HepG2 (cell line): ENCODE data around the gene CCND2.

Source experiments
- CEBPB ChIP-seq: IDR thresholded peaks from 2 replicates; pipeline ENCODE4 v1.6.1; 2011; ENCODE audit warnings: low read depth, low read length, improper control_type of control experiment, borderline replicate concordance
- CREB1 ChIP-seq, 2 experiments: fragments of 450-650 bp in 1 of 2; IDR thresholded peaks; 2 replicates each; pipeline ENCODE4 v1.6.1; 2016 to 2017; ENCODE audit warnings: control low read depth in 1 of 2, mild to moderate bottlenecking in 1 of 2, missing compliant biosample characterization in 1 of 2, missing genetic modification characterization in 1 of 2
- EED ChIP-seq: sonication (generic); formaldehyde crosslinking; IDR thresholded peaks from 2 replicates; pipeline ENCODE4 v1.5.0; 2020; ENCODE audit warnings: mild to moderate bottlenecking, missing genetic modification reagents
- MAFF ChIP-seq: IDR thresholded peaks from 2 replicates; pipeline ENCODE4 v1.6.1; 2011; ENCODE audit warnings: low read depth, low read length, improper control_type of control experiment
- NFYB ChIP-seq: sonication (generic); formaldehyde crosslinking; IDR thresholded peaks from 2 replicates; pipeline ENCODE4 v1.4.0; 2020; ENCODE audit warnings: missing genetic modification reagents
- NR2C2 ChIP-seq: sonication (generic); formaldehyde crosslinking; IDR thresholded peaks from 2 replicates; pipeline ENCODE4 v1.4.0; 2020; ENCODE audit warnings: missing genetic modification reagents, mild to moderate bottlenecking, moderate library complexity, borderline replicate concordance
- PAX8 ChIP-seq: sonication (generic); formaldehyde crosslinking; IDR thresholded peaks from 2 replicates; pipeline ENCODE4 v1.8.0; 2022; ENCODE audit warnings: mild to moderate bottlenecking, missing genetic modification reagents, borderline replicate concordance
- SRF ChIP-seq: IDR thresholded peaks from 2 replicates; pipeline ENCODE4 v1.6.1; 2011; ENCODE audit warnings: mild to moderate bottlenecking, low read depth, low read length, moderate library complexity
- ZBTB44 ChIP-seq: sonication (generic); formaldehyde crosslinking; IDR thresholded peaks from 2 replicates; pipeline ENCODE4 v1.4.0; 2020; ENCODE audit warnings: missing genetic modification reagents
- ZNF253 ChIP-seq: sonication (generic); formaldehyde crosslinking; IDR thresholded peaks from 2 replicates; pipeline ENCODE4 v1.8.0; 2022; ENCODE audit warnings: mild to moderate bottlenecking, missing genetic modification reagents, borderline replicate concordance
- ZNF343 ChIP-seq: sonication (generic); formaldehyde crosslinking; IDR thresholded peaks from 2 replicates; pipeline ENCODE4 v1.4.0; 2020; ENCODE audit warnings: mild to moderate bottlenecking, missing genetic modification reagents
- TF ChIP-seq, protein P1 (sequence below): sonication (generic); formaldehyde crosslinking; IDR thresholded peaks from 2 replicates; pipeline ENCODE4 v1.5.1; 2020; ENCODE audit warnings: mild to moderate bottlenecking, missing genetic modification reagents, moderate library complexity

DNA sequence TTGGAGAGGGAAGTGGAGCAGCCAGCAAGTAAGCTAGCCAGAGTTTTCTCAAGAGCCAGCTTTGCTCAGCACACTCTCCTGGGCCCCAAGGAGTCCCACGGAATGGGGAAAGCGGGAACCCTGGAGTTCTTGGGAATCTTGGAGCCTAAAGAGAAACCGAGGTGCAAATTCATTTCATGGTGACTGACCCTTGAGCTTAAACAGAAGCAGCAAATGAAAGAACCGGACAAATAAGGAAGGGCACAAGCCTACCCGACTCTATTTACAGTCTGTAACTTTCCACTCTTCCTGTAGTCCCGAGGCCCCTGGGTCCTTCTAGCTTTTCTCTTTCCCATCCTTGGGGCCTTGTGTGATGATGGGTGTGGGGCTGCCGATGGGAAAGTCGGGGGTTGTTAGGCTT, 29.3 kb downstream of the CCND2 start:
- TF ChIP-seq ZBTB44 (CRISPR knock-in tag) = no peak
- no peak for TF ChIP-seq NR2C2 (CRISPR knock-in tag)
- no peak for TF ChIP-seq ZNF253 (CRISPR knock-in tag)
- TF ChIP-seq SRF = 0 out of 2 replicates have a peak, but pooled peaks have one; percentile 20
- TF ChIP-seq, protein P1, sequence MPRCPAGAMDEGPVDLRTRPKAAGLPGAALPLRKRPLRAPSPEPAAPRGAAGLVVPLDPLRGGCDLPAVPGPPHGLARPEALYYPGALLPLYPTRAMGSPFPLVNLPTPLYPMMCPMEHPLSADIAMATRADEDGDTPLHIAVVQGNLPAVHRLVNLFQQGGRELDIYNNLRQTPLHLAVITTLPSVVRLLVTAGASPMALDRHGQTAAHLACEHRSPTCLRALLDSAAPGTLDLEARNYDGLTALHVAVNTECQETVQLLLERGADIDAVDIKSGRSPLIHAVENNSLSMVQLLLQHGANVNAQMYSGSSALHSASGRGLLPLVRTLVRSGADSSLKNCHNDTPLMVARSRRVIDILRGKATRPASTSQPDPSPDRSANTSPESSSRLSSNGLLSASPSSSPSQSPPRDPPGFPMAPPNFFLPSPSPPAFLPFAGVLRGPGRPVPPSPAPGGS = no peak
- no peak for TF ChIP-seq EED (CRISPR knock-in tag)
- no peak for TF ChIP-seq MAFF
- no peak for TF ChIP-seq CREB1 (IDR thresholded peaks at IDR 0.05)
- no peak for TF ChIP-seq CREB1 (CRISPR knock-in tag; IDR thresholded peaks at IDR 0.05)
- no peak for TF ChIP-seq CEBPB
- no peak for TF ChIP-seq NFYB (CRISPR knock-in tag)
- no peak for TF ChIP-seq ZNF343 (CRISPR knock-in tag)
- no peak for TF ChIP-seq PAX8 (CRISPR knock-in tag)
